ENCODE data around the gene SLC13A5.
"Not testable (repeated sequence)": the region's sequence is repeated elsewhere in the genome, so short reads cannot be mapped to it uniquely, and the experiment has no call there.

- not testable (repeated sequence) for TF ChIP-seq CTCF (IDR thresholded peaks at IDR 0.05; ENCODE audit: low read depth, low read length, poor library complexity, severe bottlenecking); EZH2phosphoT487 (IDR thresholded peaks at IDR 0.05; ENCODE audit: borderline replicate concordance, low read length)
Measured at GRCh38 chr17:6746665-6747064, 33.5 kb upstream of the SLC13A5 start.
